ENCODE data around the gene CELA3A.
"Not testable (repeated sequence)": the region's sequence is repeated elsewhere in the genome, so short reads cannot be mapped to it uniquely, and the experiment has no call there.

- TF ChIP-seq CTCF (IDR thresholded peaks at IDR 0.05; ENCODE audit: low read length); EZH2 (IDR thresholded peaks at IDR 0.05; ENCODE audit: borderline replicate concordance, low read length): not testable (repeated sequence)
Measured at GRCh38 chr1:21972973-21973441, 28.4 kb upstream of the CELA3A start.

All from OCI-LY1 (cell line).